ENCODE data around the gene PON3. TPM values are rescaled to one million over a fixed set of nuclear protein-coding genes. Genes with fewer than 3 reads are reported as not detected.

The PON3 gene
- total and polyA plus RNA-seq, 2 of the 13 experiments (the other 11 are each of a cell fraction or from before 2014, with no cell fraction given): 23.6 to 37.8 TPM

DNA sequence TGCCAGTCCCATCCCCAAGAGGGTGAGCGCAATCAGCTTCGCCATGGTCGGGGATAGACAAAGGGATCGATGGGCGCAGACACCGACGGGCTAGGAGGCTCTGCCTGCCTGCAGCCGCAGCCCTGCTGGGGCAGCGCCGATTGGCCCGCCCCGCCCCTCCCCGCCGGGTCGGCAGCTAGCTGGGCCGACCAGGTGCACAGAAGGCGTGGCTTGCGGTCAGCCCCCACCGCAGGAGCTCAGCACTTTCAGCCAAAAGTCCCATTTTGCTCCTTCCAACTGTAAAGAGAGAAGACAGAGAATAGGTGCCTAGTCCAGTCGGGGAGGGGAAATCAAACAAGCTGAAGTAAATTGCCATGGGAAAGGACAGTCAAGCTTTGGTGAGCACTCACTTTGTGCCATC is 71.7 kb downstream of the PON3 start, which contains the start of gene PON1 (continued):
- TF ChIP-seq DZIP1 (CRISPR knock-in tag; IDR thresholded peaks at IDR 0.05) (no peak), ZSCAN25 (CRISPR knock-in tag; IDR thresholded peaks at IDR 0.05) (peak; percentile 95), ZNF326 (CRISPR knock-in tag; IDR thresholded peaks at IDR 0.05; ENCODE audit: borderline replicate concordance) (no peak), MXD1 (CRISPR knock-in tag; IDR thresholded peaks at IDR 0.05) (0 out of 2 replicates have a peak, but pooled peaks have one; percentile 31), NFATC3 (CRISPR knock-in tag; IDR thresholded peaks at IDR 0.05) (no peak), JARID2 (CRISPR knock-in tag; IDR thresholded peaks at IDR 0.05; ENCODE audit: insufficient replicate concordance) (no peak), MTF2 (CRISPR knock-in tag; IDR thresholded peaks at IDR 0.05; ENCODE audit: borderline replicate concordance) (no peak), CHD2 (IDR thresholded peaks at IDR 0.05; ENCODE audit: low read depth, low read length) (no peak), NFE2L1 (CRISPR knock-in tag; IDR thresholded peaks at IDR 0.05; ENCODE audit: borderline replicate concordance) (no peak), PATZ1 (CRISPR knock-in tag; IDR thresholded peaks at IDR 0.05) (peak; percentile 17; the same call in 1 of the 2 replicates), U2AF2 (IDR thresholded peaks at IDR 0.05; ENCODE audit: low read depth, low read length) (no peak), GABPB1 (CRISPR knock-in tag; IDR thresholded peaks at IDR 0.05) (peak; percentile 23; the same call in 1 of the 2 replicates)

Measured in HepG2 (cell line).